ENCODE results near the gene TXNL4A.
"Not testable (repeated sequence)": the region's sequence is repeated elsewhere in the genome, so short reads cannot be mapped to it uniquely, and the experiment has no call there.

Gene TXNL4A

DNA sequence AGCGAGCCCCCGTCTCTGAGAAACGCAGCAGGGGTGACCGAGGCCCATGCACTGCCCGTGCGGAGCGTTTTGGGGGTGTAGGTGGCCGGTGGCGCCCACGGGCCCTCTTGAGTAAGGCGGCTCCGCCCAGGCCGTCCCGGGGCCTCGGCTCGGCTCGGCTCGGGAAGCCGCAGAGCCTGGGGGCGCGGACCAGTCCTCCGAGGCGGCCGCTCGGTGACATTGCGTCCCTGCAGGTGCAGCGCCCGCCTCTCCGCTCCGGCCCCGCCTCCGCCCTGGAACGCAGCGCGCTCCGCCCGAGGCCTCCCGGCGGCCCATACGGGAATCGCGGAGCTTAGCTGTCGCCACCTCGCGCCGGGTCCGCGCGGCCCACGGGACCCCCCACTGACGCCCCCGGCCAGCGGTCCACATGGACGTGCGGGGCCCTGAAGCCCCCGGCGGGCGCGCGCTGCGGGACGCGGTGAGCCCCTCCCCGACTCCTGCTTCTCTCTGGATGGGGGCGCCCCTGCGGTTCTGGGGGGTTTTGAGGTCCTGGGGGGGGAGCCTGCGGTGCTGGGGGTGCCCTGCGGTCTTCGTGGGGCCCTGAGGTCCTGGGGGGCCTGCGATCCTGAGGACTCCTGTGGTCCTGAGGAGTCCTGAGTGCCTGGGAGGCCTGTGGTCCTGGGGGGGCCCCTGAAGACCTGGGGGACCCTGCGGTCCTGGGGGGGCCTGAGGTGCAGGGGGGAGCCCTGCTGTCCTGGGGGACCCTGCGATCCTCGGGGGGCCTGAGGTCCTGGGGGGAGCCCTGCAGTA, 23.8 kb downstream of the TXNL4A start, which contains the start of gene HSBP1L1:
Gene HSBP1L1 (plus strand): TSS at position 314 of the 789 bp plus-strand sequence. CDS start 93 bp downstream, at position 407.
- peak in 1 of 2 donors; percentile 46 for DNase-seq (ENCODE audit: low read depth in 2 of 2)

DNA sequence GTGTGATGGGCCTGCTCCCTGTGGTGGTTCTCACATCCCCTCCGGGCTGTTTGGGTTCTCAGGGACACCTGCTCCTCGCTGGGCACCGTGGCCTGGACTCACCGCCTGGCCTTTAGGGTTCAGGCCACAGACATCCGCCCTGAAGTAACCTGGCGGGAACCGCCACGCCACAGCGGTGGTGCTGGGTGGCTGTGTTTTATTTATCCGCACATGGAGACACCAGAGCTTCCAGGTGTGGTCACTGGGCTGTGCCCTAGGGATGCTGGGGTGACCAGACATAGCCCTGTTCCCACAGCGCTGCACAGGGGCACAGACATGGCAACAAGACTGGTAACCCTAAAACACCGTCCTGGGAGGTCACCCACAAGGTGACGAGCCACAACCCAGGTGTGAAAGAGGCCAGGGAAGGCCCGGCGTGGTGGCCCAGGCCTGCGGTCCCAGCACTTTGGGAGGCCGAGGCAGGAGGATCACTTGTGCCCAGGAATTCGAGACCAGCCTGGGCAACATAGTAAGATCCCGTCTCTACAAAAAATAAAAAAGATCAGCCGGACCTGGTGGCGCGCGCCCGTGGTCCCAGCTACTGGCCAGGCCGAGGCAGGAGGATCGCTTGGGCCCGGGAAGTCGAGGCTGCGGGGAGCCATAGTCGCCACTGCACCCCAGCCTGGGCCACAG, 24.6 kb downstream of the TXNL4A start:
- DNase-seq (ENCODE audit: low read depth in 2 of 2): no peak

DNA sequence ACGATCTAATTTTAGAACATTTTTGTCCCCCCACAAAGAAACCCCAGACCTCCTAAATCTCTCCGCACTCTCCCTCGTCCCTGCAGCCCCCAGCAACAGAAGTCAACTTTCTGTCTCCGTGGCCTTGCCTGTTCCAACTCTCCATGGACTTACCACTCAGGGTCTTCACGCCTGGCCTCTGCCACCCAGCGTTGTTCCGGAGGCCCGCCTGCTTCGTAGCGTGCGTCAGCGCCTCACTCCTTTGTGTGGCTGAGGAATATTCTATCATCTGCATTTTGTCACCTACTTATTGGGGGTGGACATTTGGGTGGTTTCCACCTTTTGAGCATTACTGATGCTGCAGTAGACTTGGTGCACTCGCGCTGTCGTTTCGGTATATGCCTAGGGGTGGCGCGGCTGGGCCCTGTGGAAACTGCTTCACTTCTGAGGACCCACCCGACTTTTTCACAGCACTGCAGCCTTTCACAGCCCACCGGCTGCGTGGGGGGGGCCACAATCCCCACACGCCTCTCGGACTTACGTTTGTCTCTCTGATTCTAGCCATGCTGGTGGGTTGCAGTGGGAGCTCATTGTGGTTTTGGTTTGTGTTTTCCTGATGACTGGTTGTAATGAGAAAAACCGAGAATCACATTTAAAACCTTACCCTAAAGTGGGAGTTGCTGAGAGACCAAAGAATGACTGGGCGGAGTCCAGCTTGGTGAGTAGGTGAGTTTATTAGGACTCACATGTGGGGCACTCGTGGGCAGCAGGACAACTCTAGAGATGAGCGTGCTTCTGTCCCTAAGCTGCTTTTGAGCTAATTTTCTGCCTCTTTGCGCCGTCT, 25.3 kb downstream of the TXNL4A start:
- peak; percentile 43 to 65 for DNase-seq (ENCODE audit: low read depth in 2 of 2)

DNA sequence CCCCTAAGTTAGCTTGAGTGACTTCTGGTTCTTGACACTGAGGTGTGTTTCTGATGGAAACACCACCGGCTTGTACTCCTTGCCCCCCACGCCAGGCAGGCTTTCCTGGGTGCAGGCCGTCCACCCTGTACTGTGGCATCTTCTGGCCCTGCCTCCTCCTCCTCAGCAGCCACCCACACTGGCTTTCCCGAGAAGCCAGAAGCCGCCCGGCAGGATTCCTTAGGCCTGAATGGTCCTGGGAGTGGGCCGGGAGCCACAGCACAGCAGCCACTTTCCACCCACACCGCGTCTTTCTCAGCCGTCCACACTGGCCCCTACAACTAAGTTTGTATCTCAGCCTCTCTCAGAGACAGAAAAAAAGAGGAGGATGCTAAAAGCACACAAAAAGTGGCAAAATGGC, 26.1 kb downstream of the TXNL4A start:
- no peak for DNase-seq (ENCODE audit: low read depth in 2 of 2)

DNA sequence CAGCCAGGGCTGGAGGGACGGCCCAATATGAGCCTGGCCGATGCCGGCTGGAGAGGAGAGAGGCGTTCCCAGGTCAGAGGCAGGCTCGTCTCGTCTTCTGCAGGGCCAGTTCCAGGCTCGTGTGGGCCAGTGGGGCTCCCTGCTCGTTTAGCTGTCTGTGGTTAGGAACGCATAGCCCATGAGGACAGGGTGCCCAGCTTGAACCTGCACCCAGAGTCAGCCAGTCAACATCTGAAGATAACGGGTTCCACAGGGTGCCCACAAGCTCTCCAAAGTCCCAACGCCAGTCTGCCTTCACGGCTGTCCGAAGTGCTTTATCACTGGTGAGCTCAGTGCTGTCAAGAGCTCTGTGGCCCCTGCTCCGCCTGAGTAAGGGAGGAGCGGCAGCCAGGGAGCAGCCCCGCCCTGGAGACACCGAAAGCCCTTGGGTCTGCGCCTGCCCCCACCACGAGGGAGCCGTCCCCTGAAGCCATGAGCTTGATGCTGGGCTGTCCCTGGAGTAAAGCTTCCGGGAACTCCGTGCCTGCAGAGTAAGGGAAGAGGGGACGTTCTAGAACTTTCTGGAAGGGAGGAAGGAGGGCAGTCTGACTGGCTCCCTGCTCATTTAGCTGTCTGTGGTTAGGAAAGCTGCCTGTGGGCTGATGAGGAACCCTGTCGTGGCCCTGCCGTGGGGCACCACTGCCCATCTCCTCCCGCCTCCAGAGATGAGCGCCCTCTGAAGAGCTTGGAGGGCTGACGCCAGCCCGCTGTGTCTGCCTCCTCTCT, 26.7 kb downstream of the TXNL4A start:
- DNase-seq (ENCODE audit: low read depth in 2 of 2): no peak

DNA sequence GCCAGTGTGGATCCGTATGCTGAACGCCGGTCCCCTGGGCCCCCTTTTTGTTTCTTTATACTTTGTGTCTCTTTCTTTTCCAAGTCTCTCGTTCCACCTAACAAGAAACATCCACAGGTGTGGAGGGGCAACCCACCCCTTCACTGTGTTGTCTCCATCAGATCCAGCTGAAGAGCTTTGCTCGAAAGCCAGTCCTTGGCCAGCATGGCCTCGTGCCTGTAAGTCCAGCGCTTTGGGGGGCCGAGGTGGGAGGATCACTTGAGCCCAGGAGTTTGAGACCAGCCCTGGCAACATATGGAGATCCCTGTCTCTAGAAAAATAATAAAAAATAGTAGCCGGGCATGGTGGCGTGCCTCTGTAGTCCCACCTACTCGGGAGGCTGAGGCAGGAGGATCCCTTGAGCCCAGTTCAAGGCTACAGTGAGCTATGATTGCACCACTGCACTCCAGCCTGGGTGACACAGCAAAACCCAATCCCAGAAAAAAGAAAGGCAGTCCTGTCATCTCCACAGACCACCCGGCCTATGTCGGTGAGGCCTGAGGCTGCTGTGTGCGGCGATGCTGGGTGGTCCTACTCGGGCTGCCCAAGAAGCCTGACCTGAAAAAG, 27.3 kb downstream of the TXNL4A start:
- DNase-seq (ENCODE audit: low read depth in 2 of 2): no peak

DNA sequence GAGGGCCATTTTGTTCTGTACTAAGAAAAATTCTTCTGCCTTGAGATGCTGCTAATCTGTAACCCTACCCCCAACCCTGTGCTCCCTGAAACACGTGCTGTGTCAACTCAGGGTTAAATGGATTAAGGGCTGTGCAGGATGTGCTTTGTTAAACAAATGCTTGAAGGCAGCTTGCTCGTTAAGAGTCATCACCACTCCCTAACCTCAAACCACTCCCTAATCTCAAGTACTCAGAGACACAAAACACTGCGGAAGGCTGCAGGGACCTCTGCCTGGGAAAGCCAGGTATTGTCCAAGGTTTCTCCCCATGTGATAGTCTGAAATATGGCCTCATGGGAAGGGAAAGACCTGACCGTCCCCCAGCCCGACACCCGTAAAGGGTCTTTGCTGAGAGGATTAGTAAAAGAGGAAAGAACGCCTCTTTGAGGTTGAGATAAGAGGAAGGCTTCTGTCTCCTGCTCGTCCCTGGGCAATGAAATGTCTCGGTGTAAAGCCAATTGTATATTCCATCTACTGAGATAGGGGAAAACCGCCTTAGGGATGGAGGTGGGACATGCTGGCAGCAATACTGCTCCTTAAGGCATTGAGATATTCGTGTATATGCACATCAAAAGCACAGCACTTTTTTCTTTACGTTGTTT, 28.1 kb downstream of the TXNL4A start:
- DNase-seq (ENCODE audit: low read depth in 2 of 2): not testable (repeated sequence)

DNA sequence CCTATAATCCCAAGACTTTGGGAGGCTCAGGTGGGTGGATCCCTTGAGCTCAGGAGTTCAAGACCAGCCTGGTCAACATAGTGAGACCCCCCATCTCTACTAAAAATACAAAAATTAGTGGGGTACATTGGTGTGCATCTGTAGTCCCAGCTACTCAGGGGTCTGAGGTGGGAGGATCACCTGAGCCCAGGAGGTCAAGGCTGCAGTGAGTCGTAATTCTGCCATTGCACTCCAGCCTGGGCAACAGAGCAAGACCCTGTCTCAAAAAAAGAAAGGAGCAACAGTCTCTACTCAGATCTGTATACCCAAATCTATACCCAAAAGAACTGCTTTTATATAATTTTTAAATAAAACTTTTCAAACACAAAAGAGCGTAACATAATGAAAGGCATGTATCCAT, 29.4 kb downstream of the TXNL4A start:
- DNase-seq (ENCODE audit: low read depth in 2 of 2): no peak

DNA sequence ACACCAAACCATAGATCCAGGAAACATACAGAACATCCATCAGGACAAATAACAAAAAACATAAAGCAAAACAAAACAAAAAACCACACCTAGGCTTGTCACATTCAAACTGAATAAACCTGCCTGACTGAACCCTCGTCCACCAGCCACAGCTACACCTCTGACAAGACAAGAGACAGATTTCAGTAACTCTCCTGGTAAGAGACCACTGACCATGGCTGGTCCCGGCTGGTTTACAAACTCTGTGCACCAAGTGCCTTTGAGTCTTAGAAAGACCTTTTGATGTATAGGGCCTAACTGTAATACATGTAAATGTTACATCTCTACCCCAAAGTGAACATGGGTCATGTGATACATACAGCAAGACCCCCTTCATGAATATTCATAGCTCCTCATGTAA, 32.1 kb downstream of the TXNL4A start:
- no peak for DNase-seq (ENCODE audit: low read depth in 2 of 2)

DNA sequence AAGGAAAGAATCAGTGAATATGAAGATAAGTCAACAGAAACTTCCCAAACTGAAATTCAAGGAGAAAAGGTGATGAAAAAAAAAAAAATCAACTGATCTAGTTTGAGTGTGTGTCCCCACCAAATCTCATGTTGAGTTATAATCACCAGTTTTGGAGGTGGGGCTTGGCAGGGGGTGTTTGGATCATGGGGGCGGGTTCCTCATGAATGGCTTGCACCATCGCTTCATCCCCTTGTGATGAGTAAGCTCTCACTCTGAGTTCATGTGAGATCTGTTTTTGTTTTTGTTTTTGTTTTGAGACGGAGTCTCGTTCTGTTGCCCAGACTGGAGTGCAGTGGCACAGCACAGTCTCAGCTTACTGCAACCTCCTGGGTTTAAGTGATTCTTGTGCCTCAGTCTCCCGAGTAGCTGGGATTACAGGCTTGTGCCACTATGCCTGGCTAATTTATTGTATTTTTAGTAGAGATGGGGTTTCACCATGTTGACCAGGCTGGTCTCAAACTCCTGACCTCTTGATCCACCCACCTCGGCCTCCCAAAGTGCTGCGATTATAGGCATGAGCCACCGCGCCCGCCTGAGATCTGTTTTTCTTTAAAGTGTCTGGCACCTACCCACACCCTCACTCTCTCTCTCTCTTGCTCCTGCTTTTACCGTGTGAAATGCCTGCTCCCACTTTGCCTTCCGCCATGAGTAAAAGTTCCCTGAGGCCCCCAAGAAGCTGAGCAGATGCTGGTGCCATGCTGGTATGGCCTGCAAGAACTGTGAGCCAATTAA, 32.9 kb downstream of the TXNL4A start:
- no peak for DNase-seq (ENCODE audit: low read depth in 2 of 2)

DNA sequence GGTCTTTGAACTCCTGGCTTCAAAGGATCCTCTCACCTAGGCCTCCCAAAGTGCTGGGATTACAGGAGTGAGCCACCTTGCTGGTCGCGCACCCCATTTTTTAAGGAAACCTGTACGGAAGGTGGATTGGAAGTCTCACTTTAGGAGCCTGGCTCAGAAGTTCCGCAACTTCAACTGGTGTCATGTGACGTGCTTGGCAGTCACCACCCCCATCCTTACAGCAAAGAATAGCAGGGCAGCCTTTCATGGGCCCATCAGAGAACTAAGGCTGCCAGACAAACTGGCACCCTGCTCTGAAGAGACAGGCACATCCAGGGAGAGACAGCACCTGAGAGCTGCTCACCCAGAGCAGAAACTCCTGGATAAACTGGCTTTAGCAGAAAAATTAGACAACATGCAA, 33.6 kb downstream of the TXNL4A start:
- no peak for DNase-seq (ENCODE audit: low read depth in 2 of 2)

DNA sequence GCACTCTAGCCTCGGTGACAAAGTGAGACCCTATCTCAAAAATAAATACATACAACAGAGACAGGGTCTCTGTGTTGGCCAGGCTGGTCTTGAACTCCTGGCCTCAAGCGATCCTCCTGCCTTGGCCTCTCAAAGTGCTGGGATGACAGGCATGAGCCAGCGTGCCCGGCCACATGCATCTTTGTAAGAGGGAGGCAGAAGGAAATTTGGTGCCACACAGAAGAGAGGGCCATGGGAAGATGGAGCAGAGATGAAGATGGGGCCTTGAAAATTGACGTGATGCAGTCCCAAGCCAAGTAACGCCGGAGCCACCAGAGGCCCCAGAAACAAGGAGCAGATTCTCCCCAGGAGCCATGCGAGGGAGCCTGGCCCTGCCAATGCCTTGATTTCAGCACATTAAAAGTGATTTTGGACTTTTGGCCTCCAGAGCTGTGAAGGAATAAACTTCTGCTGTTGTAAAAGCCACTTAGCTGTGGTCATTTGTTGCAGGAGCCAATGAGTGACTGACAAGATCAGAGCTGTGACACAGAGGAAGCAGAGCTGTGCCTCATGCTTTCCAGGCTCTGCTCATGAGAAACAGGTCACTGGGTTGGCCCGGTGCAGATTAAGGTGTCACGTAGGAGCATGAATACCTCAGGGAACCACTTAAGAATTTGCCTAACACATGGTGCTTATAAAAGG, 34.3 kb downstream of the TXNL4A start:
- DNase-seq (ENCODE audit: low read depth in 2 of 2): no peak

DNA sequence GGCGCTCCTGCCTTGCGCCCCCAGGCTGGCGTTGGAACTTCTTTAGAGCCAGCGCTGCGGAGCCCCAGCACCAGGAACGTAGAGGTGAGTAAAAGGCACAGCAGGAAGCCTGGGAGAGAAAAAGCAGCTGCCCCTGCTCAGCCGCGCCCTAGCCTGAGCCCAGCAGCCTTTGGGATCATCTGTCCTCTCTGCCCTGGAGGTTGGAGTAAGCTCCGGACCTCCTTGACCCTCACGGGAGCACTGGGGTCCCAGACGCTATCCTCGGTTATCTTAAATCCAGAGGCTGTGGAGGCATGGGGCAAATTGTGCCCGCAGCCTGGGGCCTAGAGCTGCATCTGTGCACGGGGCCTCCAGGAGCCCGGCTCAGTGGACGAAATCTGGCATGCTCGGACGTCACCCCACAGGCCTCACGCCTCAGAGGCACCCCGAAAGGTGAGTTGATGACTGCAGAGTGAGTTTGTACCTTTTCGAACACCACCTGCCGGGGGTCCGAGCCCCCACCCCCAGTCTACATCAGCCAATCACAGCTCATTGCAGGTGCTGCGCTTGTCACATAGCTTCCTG, 35.3 kb downstream of the TXNL4A start:
- no peak for DNase-seq (ENCODE audit: low read depth in 2 of 2)

DNA sequence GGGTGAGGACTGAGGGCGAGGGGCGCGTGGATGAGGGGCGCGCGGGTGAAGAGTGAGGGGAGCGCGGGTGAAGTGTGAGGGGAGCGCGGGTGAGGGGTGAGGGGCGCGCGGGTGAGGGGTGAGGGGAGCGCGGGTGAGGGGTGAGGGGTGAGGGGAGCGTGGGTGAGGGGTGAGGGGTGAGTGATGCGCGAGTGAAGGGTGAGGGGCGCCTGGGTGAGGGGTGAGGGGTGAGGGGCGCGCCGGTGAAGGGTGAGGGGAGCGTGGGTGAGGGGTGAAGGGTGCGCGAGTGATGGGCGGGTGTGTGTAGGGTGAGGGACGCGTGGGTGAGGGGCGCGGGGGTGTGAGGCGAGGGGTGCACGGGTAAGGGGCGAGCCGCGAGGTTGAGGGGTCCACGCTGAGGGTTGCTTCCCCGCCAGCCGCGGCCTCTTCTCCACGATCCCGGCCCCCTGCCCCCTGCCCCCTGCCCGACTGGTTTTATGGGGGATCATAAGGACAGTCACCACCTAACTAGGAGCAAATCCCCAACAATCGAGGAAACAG, 35.8 kb downstream of the TXNL4A start:
- no peak for DNase-seq (ENCODE audit: low read depth in 2 of 2)

DNA sequence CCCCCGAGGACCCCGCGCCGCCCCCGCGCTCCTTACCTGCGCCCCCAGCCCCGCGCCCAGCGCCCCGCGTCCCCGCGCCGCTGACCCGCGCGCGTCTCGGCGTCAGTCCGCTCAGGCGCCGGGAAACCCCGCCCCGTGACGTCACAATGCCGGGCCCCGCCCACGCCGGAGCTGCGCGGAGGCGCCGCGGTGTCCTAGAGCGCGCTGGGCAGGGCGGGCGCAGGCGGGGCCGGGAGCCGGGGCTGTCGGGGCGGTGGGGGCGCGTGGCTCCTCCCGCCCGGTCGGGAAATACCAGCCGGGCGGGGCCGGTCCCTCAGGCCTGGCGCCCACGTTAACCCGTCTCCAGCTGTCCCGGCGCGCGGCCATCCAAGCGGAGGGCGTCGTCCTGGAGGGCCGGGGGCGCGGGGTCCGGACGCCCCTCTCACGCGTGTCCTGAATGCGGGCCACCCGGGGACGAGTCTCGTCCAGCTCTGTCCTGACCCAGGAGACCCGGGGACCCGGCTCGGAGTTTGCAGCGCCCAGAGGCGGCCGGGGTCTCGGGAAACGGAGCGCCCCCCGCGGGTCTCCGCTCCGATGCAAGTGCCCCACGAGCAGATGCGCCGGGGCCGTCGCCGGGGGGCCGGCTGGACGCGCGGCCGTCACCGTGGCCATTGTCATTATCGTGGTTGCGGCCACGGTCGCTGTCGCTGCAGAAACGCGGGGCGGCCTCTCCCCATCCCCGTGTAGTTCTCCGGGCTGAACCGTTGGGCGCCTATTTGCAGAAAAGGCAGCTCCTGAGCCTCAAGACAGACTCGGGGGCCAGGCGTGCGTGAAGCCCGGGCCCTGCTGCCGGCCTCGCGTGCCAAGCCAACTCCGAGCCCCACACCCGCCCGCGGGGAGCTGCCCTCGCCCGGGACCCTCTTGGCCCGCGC, 36.6 kb downstream of the TXNL4A start, which contains the start of gene SLC66A2:
Gene SLC66A2 (minus strand): TSS at position 109 of the 911 bp plus-strand sequence. CDS start 727 bp downstream, outside the sequence.
- peak; percentile 92 to 93 for DNase-seq (ENCODE audit: low read depth in 2 of 2)

DNA sequence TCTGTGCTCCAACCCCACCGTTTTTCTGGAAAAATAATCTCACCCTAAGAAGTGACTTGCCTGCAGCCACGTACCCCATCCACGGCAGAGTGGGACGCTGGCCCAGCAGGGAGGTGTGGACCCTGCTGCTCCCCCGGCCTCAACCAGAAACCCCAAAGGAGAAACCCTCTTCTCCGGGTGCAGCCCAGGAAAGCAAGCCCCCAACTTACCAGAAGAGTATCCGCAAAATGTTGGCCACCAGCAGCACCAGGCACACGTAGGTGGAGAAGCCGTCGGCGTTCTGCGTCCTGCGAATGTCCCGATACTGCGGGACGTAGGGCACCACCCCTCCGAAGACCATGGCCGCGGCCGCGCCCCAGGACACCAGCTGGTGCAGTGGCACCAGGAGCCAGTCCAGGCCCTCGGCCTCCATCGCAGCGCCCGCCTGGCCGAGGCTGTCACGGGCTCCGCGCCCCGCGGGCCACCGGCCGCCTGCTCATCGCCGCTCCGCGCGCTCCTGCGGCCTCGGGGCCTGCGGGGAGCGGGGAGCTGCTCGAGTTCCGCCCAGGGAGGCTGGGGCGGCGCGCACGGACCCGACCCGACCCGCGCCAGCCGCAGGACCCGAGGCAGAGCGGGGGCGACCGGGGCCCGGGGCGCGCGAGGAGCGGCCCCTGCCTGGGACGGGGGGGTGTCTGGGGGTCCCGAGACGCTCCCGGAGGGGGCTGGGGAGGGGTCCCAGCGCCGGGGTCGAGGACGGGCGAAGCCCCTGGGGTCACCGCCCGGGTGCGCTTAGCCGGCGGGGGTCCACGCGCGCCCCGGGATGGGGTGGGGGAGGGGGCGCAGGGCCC, 37.6 kb downstream of the TXNL4A start:
- no peak for DNase-seq (ENCODE audit: low read depth in 2 of 2)
